ENCODE data around the gene SMNDC1. TPM values are rescaled to one million over a fixed set of nuclear protein-coding genes. Genes with fewer than 3 reads are reported as not detected.

SMNDC1 gene
- total and polyA plus RNA-seq, 4 donors, result 4.9 to 6.8 (median 6.0) TPM

DNA sequence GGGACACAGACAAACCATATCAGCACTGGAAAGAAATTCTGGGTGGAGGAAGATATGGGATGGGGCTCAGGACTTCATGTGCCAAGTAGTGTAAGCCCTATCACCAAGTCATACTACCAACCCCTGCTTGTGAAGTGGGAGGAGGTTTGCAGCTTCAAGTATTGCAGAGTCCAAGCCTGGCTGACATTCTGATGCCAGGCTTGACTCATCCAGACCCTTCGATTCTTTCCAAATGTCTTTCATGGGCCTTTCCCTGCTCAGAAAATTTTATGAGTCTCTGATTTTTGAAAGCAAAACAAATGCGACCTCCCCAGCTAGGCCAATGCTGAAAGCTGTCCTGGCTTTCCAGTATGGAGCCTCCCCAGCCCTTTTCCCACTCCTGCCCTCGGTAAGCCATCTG, 45.1 kb upstream of the SMNDC1 start:
- WGBS, result 85% methylated on average over 3 of the region's 3 CpGs
- Histone ChIP-seq H3K4me3 (ENCODE audit: low read depth in 1 of 3, low read length in 3 of 3) (no peak overlapping the region), H3K4me1 (ENCODE audit: control insufficient read depth in 4 of 4, insufficient read depth in 4 of 4, low read length in 3 of 4) (no peaks in the 10 kb centered on the region), H3K36me3 (ENCODE audit: control insufficient read depth in 4 of 4, insufficient read depth in 3 of 4, low read depth in 1 of 4, low read length in 3 of 4) (no peaks in the 10 kb centered on the region), H3K27ac (ENCODE audit: low read depth in 1 of 2, low read length in 2 of 2) (no peak overlapping the region), H3K27me3 (ENCODE audit: control insufficient read depth in 4 of 4, insufficient read depth in 4 of 4, low read length in 3 of 4) (no peaks in the 10 kb centered on the region), H3K9me3 (ENCODE audit: control insufficient read depth in 4 of 4, low read length in 3 of 4) (no peaks in the 10 kb centered on the region), H3K9ac (ENCODE audit: low read depth in 1 of 2, low read length in 2 of 2) (no peak overlapping the region)
- no peak for TF ChIP-seq TAF1 (conservative IDR thresholded peaks at IDR 0.05)
- no peak for TF ChIP-seq SP1 (IDR thresholded peaks at IDR 0.05)
- TF ChIP-seq RXRA (IDR thresholded peaks at IDR 0.05), result no peak
- TF ChIP-seq, protein P1, sequence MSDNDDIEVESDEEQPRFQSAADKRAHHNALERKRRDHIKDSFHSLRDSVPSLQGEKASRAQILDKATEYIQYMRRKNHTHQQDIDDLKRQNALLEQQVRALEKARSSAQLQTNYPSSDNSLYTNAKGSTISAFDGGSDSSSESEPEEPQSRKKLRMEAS (IDR thresholded peaks at IDR 0.05), result no peak
- TF ChIP-seq JUND (IDR thresholded peaks at IDR 0.05), result no peak
- no peak for TF ChIP-seq HNF4A (conservative IDR thresholded peaks at IDR 0.05)
- TF ChIP-seq, protein P2, sequence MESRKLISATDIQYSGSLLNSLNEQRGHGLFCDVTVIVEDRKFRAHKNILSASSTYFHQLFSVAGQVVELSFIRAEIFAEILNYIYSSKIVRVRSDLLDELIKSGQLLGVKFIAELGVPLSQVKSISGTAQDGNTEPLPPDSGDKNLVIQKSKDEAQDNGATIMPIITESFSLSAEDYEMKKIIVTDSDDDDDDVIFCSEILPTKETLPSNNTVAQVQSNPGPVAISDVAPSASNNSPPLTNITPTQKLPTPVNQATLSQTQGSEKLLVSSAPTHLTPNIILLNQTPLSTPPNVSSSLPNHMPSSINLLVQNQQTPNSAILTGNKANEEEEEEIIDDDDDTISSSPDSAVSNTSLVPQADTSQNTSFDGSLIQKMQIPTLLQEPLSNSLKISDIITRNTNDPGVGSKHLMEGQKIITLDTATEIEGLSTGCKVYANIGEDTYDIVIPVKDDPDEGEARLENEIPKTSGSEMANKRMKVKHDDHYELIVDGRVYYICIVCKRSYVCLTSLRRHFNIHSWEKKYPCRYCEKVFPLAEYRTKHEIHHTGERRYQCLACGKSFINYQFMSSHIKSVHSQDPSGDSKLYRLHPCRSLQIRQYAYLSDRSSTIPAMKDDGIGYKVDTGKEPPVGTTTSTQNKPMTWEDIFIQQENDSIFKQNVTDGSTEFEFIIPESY (IDR thresholded peaks at IDR 0.05), result no peak
- TF ChIP-seq, protein P3, sequence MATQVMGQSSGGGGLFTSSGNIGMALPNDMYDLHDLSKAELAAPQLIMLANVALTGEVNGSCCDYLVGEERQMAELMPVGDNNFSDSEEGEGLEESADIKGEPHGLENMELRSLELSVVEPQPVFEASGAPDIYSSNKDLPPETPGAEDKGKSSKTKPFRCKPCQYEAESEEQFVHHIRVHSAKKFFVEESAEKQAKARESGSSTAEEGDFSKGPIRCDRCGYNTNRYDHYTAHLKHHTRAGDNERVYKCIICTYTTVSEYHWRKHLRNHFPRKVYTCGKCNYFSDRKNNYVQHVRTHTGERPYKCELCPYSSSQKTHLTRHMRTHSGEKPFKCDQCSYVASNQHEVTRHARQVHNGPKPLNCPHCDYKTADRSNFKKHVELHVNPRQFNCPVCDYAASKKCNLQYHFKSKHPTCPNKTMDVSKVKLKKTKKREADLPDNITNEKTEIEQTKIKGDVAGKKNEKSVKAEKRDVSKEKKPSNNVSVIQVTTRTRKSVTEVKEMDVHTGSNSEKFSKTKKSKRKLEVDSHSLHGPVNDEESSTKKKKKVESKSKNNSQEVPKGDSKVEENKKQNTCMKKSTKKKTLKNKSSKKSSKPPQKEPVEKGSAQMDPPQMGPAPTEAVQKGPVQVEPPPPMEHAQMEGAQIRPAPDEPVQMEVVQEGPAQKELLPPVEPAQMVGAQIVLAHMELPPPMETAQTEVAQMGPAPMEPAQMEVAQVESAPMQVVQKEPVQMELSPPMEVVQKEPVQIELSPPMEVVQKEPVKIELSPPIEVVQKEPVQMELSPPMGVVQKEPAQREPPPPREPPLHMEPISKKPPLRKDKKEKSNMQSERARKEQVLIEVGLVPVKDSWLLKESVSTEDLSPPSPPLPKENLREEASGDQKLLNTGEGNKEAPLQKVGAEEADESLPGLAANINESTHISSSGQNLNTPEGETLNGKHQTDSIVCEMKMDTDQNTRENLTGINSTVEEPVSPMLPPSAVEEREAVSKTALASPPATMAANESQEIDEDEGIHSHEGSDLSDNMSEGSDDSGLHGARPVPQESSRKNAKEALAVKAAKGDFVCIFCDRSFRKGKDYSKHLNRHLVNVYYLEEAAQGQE (IDR thresholded peaks at IDR 0.05), result no peak
- TF ChIP-seq, protein P4, sequence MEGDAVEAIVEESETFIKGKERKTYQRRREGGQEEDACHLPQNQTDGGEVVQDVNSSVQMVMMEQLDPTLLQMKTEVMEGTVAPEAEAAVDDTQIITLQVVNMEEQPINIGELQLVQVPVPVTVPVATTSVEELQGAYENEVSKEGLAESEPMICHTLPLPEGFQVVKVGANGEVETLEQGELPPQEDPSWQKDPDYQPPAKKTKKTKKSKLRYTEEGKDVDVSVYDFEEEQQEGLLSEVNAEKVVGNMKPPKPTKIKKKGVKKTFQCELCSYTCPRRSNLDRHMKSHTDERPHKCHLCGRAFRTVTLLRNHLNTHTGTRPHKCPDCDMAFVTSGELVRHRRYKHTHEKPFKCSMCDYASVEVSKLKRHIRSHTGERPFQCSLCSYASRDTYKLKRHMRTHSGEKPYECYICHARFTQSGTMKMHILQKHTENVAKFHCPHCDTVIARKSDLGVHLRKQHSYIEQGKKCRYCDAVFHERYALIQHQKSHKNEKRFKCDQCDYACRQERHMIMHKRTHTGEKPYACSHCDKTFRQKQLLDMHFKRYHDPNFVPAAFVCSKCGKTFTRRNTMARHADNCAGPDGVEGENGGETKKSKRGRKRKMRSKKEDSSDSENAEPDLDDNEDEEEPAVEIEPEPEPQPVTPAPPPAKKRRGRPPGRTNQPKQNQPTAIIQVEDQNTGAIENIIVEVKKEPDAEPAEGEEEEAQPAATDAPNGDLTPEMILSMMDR (IDR thresholded peaks at IDR 0.05; ENCODE audit: low read depth, low read length, missing input control), result no peak
- TF ChIP-seq, protein P5, sequence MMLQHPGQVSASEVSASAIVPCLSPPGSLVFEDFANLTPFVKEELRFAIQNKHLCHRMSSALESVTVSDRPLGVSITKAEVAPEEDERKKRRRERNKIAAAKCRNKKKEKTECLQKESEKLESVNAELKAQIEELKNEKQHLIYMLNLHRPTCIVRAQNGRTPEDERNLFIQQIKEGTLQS (IDR thresholded peaks at IDR 0.05), result no peak
- TF ChIP-seq FOXA1 (IDR thresholded peaks at IDR 0.05), result no peak
- no peak for TF ChIP-seq GABPA (IDR thresholded peaks at IDR 0.05 in 1 of 2, conservative IDR thresholded peaks at IDR 0.05 in 1 of 2)
- no peak for TF ChIP-seq NR2F2 (IDR thresholded peaks at IDR 0.05)
- TF ChIP-seq RAD21 (IDR thresholded peaks at IDR 0.05), result no peak
- TF ChIP-seq YY1 (IDR thresholded peaks at IDR 0.05), result no peak
- no peak for TF ChIP-seq HNF4G (IDR thresholded peaks at IDR 0.05)
- DNase-seq (ENCODE audit: low spot score), result no peak

DNA sequence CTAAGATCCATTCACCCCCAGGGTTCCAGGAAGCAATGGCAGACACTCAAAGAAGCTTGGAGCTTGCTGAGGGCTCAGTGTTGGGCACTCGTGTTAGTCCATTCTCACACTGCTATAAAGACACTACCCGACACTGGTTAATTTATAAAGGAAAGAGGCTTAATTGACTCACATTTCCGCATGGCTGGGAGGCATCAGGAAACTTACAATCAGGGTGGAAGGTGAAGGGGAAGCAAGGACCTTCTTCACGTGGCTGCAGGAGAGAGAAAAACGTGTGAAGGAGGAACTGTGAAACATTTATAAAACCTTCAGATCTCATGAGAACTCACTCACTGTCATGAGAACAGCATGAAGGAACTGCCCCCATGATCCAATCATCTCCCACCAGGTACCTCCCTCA, 44.7 kb upstream of the SMNDC1 start:
- TF ChIP-seq, protein P1 (IDR thresholded peaks at IDR 0.05), result no peak
- TF ChIP-seq GABPA (IDR thresholded peaks at IDR 0.05 in 1 of 2, conservative IDR thresholded peaks at IDR 0.05 in 1 of 2), result no peak
- TF ChIP-seq RAD21 (IDR thresholded peaks at IDR 0.05), result no peak
- no peak for TF ChIP-seq JUND (IDR thresholded peaks at IDR 0.05)
- no peak for TF ChIP-seq NR2F2 (IDR thresholded peaks at IDR 0.05)
- TF ChIP-seq TAF1 (conservative IDR thresholded peaks at IDR 0.05), result no peak
- TF ChIP-seq EGR1 (IDR thresholded peaks at IDR 0.05; ENCODE audit: low read depth in 2 of 2), result no peak
- TF ChIP-seq, protein P2 (IDR thresholded peaks at IDR 0.05), result no peak
- TF ChIP-seq FOXA2 (IDR thresholded peaks at IDR 0.05), result no peak
- no peak for TF ChIP-seq YY1 (IDR thresholded peaks at IDR 0.05)
- DNase-seq (ENCODE audit: low spot score), result no peak

More for the DNA sequence above, 44.7 kb upstream of the SMNDC1 start:
- Histone ChIP-seq H3K4me1 (ENCODE audit: control insufficient read depth in 4 of 4, insufficient read depth in 4 of 4, low read length in 3 of 4) (no peaks in the 10 kb centered on the region), H3K9ac (ENCODE audit: low read depth in 1 of 2, low read length in 2 of 2) (no peak overlapping the region), H3K9me3 (ENCODE audit: control insufficient read depth in 4 of 4, low read length in 3 of 4) (no peaks in the 10 kb centered on the region), H3K27ac (ENCODE audit: low read depth in 1 of 2, low read length in 2 of 2) (no peak overlapping the region), H3K36me3 (ENCODE audit: control insufficient read depth in 4 of 4, insufficient read depth in 3 of 4, low read depth in 1 of 4, low read length in 3 of 4) (no peaks in the 10 kb centered on the region), H3K27me3 (ENCODE audit: control insufficient read depth in 4 of 4, insufficient read depth in 4 of 4, low read length in 3 of 4) (no peaks in the 10 kb centered on the region), H3K4me3 (ENCODE audit: low read depth in 1 of 3, low read length in 3 of 3) (no peak overlapping the region)
- 72% methylated on average over 5 of the region's 5 CpGs for WGBS

Measured in liver (tissue), 9 donors.